H1 (cell line): ENCODE measurements around the gene TRIM71. TPM values are rescaled to one million over a fixed set of nuclear protein-coding genes. Genes with fewer than 3 reads are reported as not detected.

Experiments used
- BACH1 ChIP-seq: IDR thresholded peaks from 2 replicates; pipeline ENCODE4 v1.6.1; 2012; ENCODE audit warnings: low read length, improper control_type of control experiment
- CREB1 ChIP-seq: IDR thresholded peaks from 2 replicates; pipeline ENCODE4 v1.6.1; 2012; ENCODE audit warnings: inconsistent platforms
- HDAC2 ChIP-seq, 2 experiments: fragments of 300-600 bp in 1 of 2; sonication (generic) in 1 of 2; IDR thresholded peaks; 2 replicates each; pipeline ENCODE4 v1.6.1; 2011 to 2012; ENCODE audit warnings: low read depth in 2 of 2, low read length in 2 of 2, mild to moderate bottlenecking in 2 of 2, moderate library complexity in 2 of 2, borderline replicate concordance in 1 of 2, inconsistent platforms in 1 of 2
- RNF2 ChIP-seq: fragments of 200-900, 300-1000 bp; sonication (generic); IDR thresholded peaks from 2 replicates; pipeline ENCODE4 v1.7.1; 2016; ENCODE audit warnings: borderline replicate concordance, low read depth, mild to moderate bottlenecking, antibody characterized with exemption, low read length; ENCODE audit not compliant: poor library complexity, severe bottlenecking; ENCODE audit errors: missing control alignments
- SIX5 ChIP-seq: IDR thresholded peaks from 2 replicates; pipeline ENCODE4 v1.6.1; 2011; ENCODE audit warnings: mild to moderate bottlenecking, low read depth, low read length
- polyA plus RNA-seq, 7 experiments: library from polyadenylated mRNA; depleted of rRNA in 3 of 7; stranded (reverse) in 5 of 7; unstranded in 2 of 7; fragments of >200 nt in 5 of 7; fragments of 200-250 nt in 2 of 7; gene quantifications; 1 replicate in 5 of 7; 2 replicates in 1 of 7; 4 replicates in 1 of 7; pipeline versions ENCODE4 v1.2.1 to v1.2.3, GENCODE V29; 2011 to 2013; ENCODE audit warnings: missing spikeins in 2 of 7, mixed read lengths in 2 of 7
- total RNA-seq: library from RNA; stranded (reverse); fragmentation: NEBNext Ultra II Directional; extraction: Animal tissue kit (Norgen Biotek cat#: 25700); gene quantifications from 2 replicates; pipeline ENCODE4 v1.2.1, GENCODE V29; 2021

TRIM71 gene
- total and polyA plus RNA-seq, 2 of the 8 experiments (the other 6 are each of a cell fraction or from before 2014, with no cell fraction given), result 53.7 to 293 TPM

GRCh38 chr3:32835049-32835371 lies 17.2 kb downstream of the TRIM71 start (continued):
- no peak for TF ChIP-seq HDAC2 (IDR thresholded peaks at IDR 0.05; ENCODE audit: borderline replicate concordance in 1 of 2, low read depth in 2 of 2, low read length in 2 of 2)
- TF ChIP-seq BACH1, result no peak
- TF ChIP-seq SIX5, result no peak
- no peak for TF ChIP-seq RNF2
- TF ChIP-seq CREB1, result no peak
- TF ChIP-seq, all 59 proteins: peak for 0
